Glutamatergic neuron (in vitro differentiated cells): ENCODE results near the gene MRTFA. TPM values are rescaled to one million over a fixed set of nuclear protein-coding genes. Genes with fewer than 3 reads are reported as not detected.

Experiments
- DNase-seq: peaks from one replicate; pipeline ENCODE4 v3.0.0; 2022
- H3K27ac Mint-ChIP-seq: one replicate; pipeline ENCODE4 v1.8.0; 2020; ENCODE audit warnings: mild to moderate bottlenecking, mixed read lengths, inconsistent platforms; ENCODE audit not compliant: unreplicated experiment
- H3K27me3 Mint-ChIP-seq: one replicate; pipeline ENCODE4 v1.8.0; 2020; ENCODE audit warnings: mild to moderate bottlenecking, moderate library complexity, mixed read lengths, inconsistent platforms; ENCODE audit not compliant: unreplicated experiment
- H3K36me3 Mint-ChIP-seq: one replicate; pipeline ENCODE4 v1.8.0; 2020; ENCODE audit warnings: mild to moderate bottlenecking, mixed read lengths, inconsistent platforms; ENCODE audit not compliant: unreplicated experiment
- H3K4me1 Mint-ChIP-seq: one replicate; pipeline ENCODE4 v1.8.0; 2020; ENCODE audit warnings: mild to moderate bottlenecking, low read depth, mixed read lengths, inconsistent platforms; ENCODE audit not compliant: unreplicated experiment
- H3K4me3 Mint-ChIP-seq: one replicate; pipeline ENCODE4 v1.8.0; 2020; ENCODE audit warnings: mild to moderate bottlenecking, mixed read lengths, inconsistent platforms; ENCODE audit not compliant: unreplicated experiment
- H3K9me3 Mint-ChIP-seq: one replicate; pipeline ENCODE4 v1.8.0; 2020; ENCODE audit warnings: mild to moderate bottlenecking, moderate library complexity, mixed read lengths, inconsistent platforms; ENCODE audit not compliant: unreplicated experiment
- total RNA-seq: library from RNA; stranded (reverse); fragmentation: NEBNext Ultra II Directional; extraction: Animal tissue kit (Norgen Biotek cat#: 25700); gene quantifications from one replicate; pipeline ENCODE4 v1.2.1, GENCODE V29; 2021; ENCODE audit not compliant: unreplicated experiment
- TF ChIP-seq, protein P1 (sequence below): fragments of 200-600 bp; sonication (generic); IDR thresholded peaks from one replicate; pipeline ENCODE4 v1.5.0; 2021; ENCODE audit not compliant: partially characterized antibody, unreplicated experiment

Gene MRTFA
- total RNA-seq, 1 donor from 2014 or later: 91.7 TPM

DNA sequence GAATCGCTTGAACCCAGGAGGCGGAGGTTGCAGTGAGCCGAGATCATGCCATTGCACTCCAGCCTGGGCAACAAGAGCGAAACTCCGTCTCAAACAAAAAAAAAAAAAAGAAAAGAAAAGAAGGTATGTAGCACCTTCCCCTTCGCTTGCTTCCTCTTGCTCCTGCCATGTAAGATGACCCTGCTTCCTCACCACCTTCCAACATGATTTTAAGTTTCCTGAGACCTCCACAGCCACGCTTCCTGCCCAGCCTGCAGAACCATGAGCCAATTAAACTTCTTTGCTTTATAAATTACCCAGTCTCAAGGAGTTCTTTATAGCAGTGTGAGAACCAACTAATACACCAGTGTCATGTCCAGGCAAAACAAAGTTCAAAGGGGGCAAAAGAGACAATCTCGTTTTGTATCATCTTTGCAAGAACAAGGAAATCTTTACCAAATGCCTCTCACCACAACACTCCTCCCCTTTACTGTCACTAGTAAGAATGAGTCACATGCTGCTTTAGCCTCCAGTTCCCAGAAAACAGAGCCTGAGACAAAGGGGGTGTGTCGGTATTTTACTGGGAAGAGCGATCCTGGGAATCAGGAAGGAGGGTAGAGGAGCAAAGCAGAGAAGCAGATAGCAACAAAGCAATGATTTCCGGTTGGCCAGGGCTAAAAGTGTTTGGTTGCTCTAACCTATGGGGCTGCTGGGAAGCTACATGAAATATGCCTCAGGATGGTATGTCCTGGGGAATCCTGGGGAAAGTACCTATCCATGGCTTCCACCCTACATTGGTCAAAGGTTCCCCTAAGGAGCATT, 32.3 kb upstream of the MRTFA start:
- Mint-ChIP-seq H3K27ac (no peak overlapping the region), H3K4me1 (no peaks in the 10 kb centered on the region), H3K4me3 (no peak overlapping the region), H3K36me3 (no peaks in the 10 kb centered on the region), H3K9me3 (peaks cover 5% of the 10 kb centered on the region), H3K27me3 (peaks cover 7% of the 10 kb centered on the region)
- TF ChIP-seq, protein P1, sequence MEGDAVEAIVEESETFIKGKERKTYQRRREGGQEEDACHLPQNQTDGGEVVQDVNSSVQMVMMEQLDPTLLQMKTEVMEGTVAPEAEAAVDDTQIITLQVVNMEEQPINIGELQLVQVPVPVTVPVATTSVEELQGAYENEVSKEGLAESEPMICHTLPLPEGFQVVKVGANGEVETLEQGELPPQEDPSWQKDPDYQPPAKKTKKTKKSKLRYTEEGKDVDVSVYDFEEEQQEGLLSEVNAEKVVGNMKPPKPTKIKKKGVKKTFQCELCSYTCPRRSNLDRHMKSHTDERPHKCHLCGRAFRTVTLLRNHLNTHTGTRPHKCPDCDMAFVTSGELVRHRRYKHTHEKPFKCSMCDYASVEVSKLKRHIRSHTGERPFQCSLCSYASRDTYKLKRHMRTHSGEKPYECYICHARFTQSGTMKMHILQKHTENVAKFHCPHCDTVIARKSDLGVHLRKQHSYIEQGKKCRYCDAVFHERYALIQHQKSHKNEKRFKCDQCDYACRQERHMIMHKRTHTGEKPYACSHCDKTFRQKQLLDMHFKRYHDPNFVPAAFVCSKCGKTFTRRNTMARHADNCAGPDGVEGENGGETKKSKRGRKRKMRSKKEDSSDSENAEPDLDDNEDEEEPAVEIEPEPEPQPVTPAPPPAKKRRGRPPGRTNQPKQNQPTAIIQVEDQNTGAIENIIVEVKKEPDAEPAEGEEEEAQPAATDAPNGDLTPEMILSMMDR: no peak
- DNase-seq: no peak

DNA sequence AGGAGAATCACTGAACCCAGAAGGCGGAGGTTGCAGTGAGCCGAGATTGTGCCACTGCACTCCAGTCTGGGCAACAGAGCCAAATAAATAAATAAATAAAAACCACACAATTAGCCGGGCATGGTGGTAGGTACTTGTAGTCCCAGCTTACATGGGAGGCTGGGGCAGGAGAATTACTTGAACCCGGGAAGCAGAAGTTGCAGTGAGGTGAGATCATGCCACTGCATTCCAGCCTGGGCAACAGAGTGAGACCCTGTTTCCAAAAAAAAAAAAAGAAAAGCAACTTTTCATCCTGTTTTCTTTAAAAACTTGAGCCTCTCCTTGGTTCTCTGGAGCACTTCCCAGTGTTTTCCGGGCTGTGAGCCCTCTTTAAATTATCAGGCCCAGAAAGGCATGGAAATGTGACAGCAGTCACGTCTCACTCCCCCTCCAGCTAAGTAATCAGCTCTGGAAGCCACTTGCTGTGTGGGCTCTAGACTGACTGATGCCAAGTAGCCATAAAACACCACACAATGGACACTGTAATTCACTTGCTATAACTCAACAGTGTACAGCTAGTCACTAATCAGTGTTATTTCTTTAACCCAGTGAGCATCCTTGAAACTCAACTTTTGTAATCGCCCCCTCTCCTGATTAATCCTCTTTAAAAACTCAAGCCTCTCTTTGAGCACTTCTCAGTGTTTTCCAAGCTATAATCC, 29.8 kb upstream of the MRTFA start:
- H3K4me3 Mint-ChIP-seq: no peak overlapping the region
- peaks cover 5% of the 10 kb centered on the region for H3K9me3 Mint-ChIP-seq
- H3K27ac Mint-ChIP-seq: no peak overlapping the region

DNA sequence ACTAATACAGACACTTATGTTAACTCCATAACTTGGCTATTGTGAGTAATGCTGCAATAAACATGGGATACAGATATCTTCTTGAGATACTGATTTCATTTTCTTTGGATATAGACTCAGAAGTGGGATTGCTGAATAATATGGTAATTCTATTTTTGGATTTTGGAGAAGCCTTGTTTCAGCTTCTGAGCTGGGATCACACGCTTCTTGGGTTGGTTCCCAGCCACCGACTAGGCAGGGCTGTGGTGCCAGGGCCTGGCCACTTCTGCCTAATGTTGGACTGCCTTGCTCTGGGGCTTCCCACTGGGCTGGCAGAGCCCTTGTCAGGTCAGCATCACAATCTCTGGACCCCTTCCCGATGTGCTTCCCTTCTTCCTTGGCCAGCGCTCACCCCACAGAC, 28.8 kb upstream of the MRTFA start:
- Mint-ChIP-seq H3K4me3 (no peak overlapping the region), H3K4me1 (peaks cover 1% of the 10 kb centered on the region), H3K36me3 (no peaks in the 10 kb centered on the region), H3K27me3 (peaks cover 7% of the 10 kb centered on the region), H3K27ac (no peak overlapping the region), H3K9me3 (peaks cover 5% of the 10 kb centered on the region)
- TF ChIP-seq, protein P1: no peak
- DNase-seq: no peak

More for the DNA sequence above, 29.8 kb upstream of the MRTFA start:
- Mint-ChIP-seq H3K4me1 (no peaks in the 10 kb centered on the region), H3K27me3 (peaks cover 7% of the 10 kb centered on the region), H3K36me3 (no peaks in the 10 kb centered on the region)
- DNase-seq: no peak
- TF ChIP-seq, protein P1: no peak

DNA sequence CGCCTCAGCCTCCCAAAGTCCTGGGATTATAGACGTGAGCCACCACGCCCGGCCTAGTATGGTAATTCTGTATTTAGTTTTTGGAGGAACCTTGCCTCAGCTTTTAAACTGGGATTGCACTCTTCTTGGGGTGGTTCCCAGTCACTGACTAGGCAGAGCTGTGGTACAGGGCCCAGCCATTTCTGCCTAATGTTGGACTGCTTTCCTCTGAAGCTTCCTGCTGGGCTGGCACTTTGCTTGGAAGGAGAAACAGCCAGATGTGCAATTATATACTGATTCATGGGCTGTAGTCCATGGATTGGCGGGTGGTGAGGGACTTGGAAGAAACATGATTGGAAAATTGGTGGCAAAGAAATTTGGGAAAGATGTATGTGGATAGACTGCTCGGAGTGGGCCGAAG, 25.2 kb upstream of the MRTFA start:
- Mint-ChIP-seq H3K9me3 (no peaks in the 10 kb centered on the region), H3K27me3 (peaks cover 4% of the 10 kb centered on the region), H3K4me3 (no peak overlapping the region), H3K4me1 (peaks cover 7% of the 10 kb centered on the region), H3K27ac (no peak overlapping the region), H3K36me3 (peaks cover 3% of the 10 kb centered on the region)
- no peak for DNase-seq
- TF ChIP-seq, protein P1: no peak

DNA sequence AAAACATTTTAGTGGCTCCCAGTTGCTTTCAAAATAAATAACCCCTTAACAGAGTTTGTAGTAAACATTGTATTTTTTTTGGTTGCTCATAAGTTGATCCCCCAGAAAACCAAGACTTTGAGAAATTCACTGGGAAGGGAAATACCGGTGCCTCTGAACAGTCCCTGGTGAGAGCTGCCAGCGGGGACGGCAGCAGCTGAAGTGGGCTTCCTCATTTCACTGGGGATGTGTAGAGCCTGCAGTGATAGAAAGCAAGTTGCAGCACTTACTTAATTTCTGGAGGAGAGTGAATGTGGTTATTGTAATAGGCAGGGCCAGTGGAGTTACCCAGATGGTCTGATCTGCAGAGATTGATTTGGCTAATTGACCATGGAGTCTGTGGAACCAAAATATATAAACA, 24.2 kb upstream of the MRTFA start:
- Mint-ChIP-seq H3K4me3 (no peak overlapping the region), H3K4me1 (peaks cover 7% of the 10 kb centered on the region), H3K27ac (peak overlapping the region; percentile 43), H3K36me3 (peaks cover 3% of the 10 kb centered on the region), H3K9me3 (no peaks in the 10 kb centered on the region), H3K27me3 (peaks cover 4% of the 10 kb centered on the region)
- TF ChIP-seq, protein P1: no peak
- DNase-seq: no peak
